SU-DHL-6 (cell line): ENCODE results near the gene LIN28B.

Experiments used
- CTCF ChIP-seq: fragments of 200-600 bp; sonication (generic); IDR thresholded peaks from one replicate; pipeline ENCODE4 v1.5.1; 2017; ENCODE audit warnings: antibody characterized with exemption, mild to moderate bottlenecking, low read length, moderate library complexity; ENCODE audit not compliant: insufficient read depth, poor library complexity, severe bottlenecking
- EZH2phosphoT487 ChIP-seq: fragments of 200-600 bp; sonication (generic), shearing (Covaris generic); conservative IDR thresholded peaks from 2 replicates; pipeline ENCODE4 v1.6.1; 2018; ENCODE audit warnings: mild to moderate bottlenecking, antibody characterized with exemption, low read length, moderate library complexity, mixed read lengths

- no peak for TF ChIP-seq CTCF
- no peak for TF ChIP-seq EZH2phosphoT487
Measured at GRCh38 chr6:104983296-104983695, 26.4 kb downstream of the LIN28B start.
